Measurements from ENCODE around the gene KERA. TPM values are rescaled to one million over a fixed set of nuclear protein-coding genes. Genes with fewer than 3 reads are reported as not detected.

The KERA gene
- total RNA-seq, 1 donor from 2014 or later, result not detected

- H3K4me3 Mint-ChIP-seq, result no peak overlapping the region
- intact Hi-C loops (cut with micrococcal nuclease), result no loop called here
- H3K4me1 Mint-ChIP-seq, result no peaks in the 10 kb centered on the region
- H3K27me3 Mint-ChIP-seq, result peaks cover 11% of the 10 kb centered on the region
- H3K9me3 Mint-ChIP-seq, result no peaks in the 10 kb centered on the region
- DNase-seq, result no peak
- H3K27ac Mint-ChIP-seq, result no peak overlapping the region
- no peaks in the 10 kb centered on the region for H3K36me3 Mint-ChIP-seq (ENCODE audit: low read depth)
Measured at GRCh38 chr12:91017043-91017442, 40.8 kb downstream of the KERA start.

GRCh38 chr12:91009319-91009950, 48.4 kb downstream of the KERA start:
- Mint-ChIP-seq H3K36me3 (ENCODE audit: low read depth) (no peaks in the 10 kb centered on the region), H3K4me1 (peaks cover 15% of the 10 kb centered on the region), H3K9me3 (peaks cover 7% of the 10 kb centered on the region), H3K4me3 (no peak overlapping the region), H3K27ac (no peak overlapping the region), H3K27me3 (peaks cover 19% of the 10 kb centered on the region)
- DNase-seq, result no peak
- intact Hi-C loops (cut with micrococcal nuclease), result no loop called here

GRCh38 chr12:91007531-91008290, 50.1 kb downstream of the KERA start:
- intact Hi-C loops (cut with micrococcal nuclease), result no loop called here
- Mint-ChIP-seq H3K9me3 (peaks cover 7% of the 10 kb centered on the region), H3K27ac (peak overlapping the region; percentile 30), H3K36me3 (ENCODE audit: low read depth) (no peaks in the 10 kb centered on the region), H3K4me1 (peaks cover 15% of the 10 kb centered on the region), H3K27me3 (peaks cover 12% of the 10 kb centered on the region), H3K4me3 (peak overlapping the region; percentile 41)
- DNase-seq, result peak; percentile 56

GRCh38 chr12:91004872-91005271, 53.0 kb downstream of the KERA start, which contains the start of gene EPYC:
EPYC (minus strand) TSS chr12:91004972; CDS start chr12:91002565, 2,407 bp downstream.
- no peak for DNase-seq
- no peaks in the 10 kb centered on the region for H3K36me3 Mint-ChIP-seq (ENCODE audit: low read depth)
- H3K4me3 Mint-ChIP-seq, result no peak within 1 kb of the TSS
- peaks cover 7% of the 10 kb centered on the region for H3K9me3 Mint-ChIP-seq
- intact Hi-C loops (cut with micrococcal nuclease), result no loop called here
- H3K4me1 Mint-ChIP-seq, result peaks cover 15% of the 10 kb centered on the region
- H3K27me3 Mint-ChIP-seq, result peaks cover 9% of the 10 kb centered on the region
- no peak within 1 kb of the TSS for H3K27ac Mint-ChIP-seq

GRCh38 chr12:91003737-91004136, 54.1 kb downstream of the KERA start:
- no peak for DNase-seq
- intact Hi-C loops (cut with micrococcal nuclease), result no loop called here
- Mint-ChIP-seq H3K27ac (no peak overlapping the region), H3K27me3 (peaks cover 9% of the 10 kb centered on the region), H3K9me3 (peaks cover 7% of the 10 kb centered on the region), H3K4me3 (no peak overlapping the region), H3K36me3 (ENCODE audit: low read depth) (no peaks in the 10 kb centered on the region), H3K4me1 (peaks cover 15% of the 10 kb centered on the region)

GRCh38 chr12:91001306-91001705, 56.5 kb downstream of the KERA start:
- Mint-ChIP-seq H3K36me3 (ENCODE audit: low read depth) (no peaks in the 10 kb centered on the region), H3K27me3 (peaks cover 6% of the 10 kb centered on the region), H3K27ac (no peak overlapping the region), H3K4me1 (no peaks in the 10 kb centered on the region), H3K4me3 (no peak overlapping the region), H3K9me3 (no peaks in the 10 kb centered on the region)
- no peak for DNase-seq
- intact Hi-C loops (cut with micrococcal nuclease), result no loop called here

Other genes starting within 250 kb of the KERA start
- not detected in 2 replicates for gene CCER1, start 102.8 kb downstream of the KERA start, total RNA-seq
- gene EPYC, start 53.1 kb downstream of the KERA start, total RNA-seq, result not detected in 2 replicates
- not detected in 2 replicates for gene LUM, start 53.5 kb upstream of the KERA start, total RNA-seq
- gene DCN, start 124.8 kb upstream of the KERA start, total RNA-seq, result not detected in 2 replicates

Data from activated CD4-positive, alpha-beta T cell treated with anti-CD3 and anti-CD28 coated beads, Interleukin-2, amount 10 ng/mL, durations not matched to agents 24 days and 14 days (primary cell).